GM23338 (cell line): ENCODE results near the gene TRAM2. TPM values are rescaled to one million over a fixed set of nuclear protein-coding genes. Genes with fewer than 3 reads are reported as not detected.

Source experiments
- ATAC-seq: fragments of 200-7000 bp; cut with Tn5 transposase; 3 replicates; pipeline ENCODE4 v1.9.1; 2020
- DNase-seq: peaks from one replicate; pipeline ENCODE4 v3.0.0-alpha.2; 2015; ENCODE audit warnings: low spot score
- H2AFZ ChIP-seq: fragments of 200-600 bp; sonication (generic); 2 replicates; pipeline ENCODE4 v1.8.0; 2016; ENCODE audit warnings: antibody characterized with exemption, mild to moderate bottlenecking, moderate library complexity
- H3F3A ChIP-seq: fragments of 200-600 bp; sonication (generic); replicated peaks from 2 replicates; pipeline ENCODE4 v1.8.0; 2017; ENCODE audit warnings: antibody characterized with exemption, mixed run types, low read depth
- H3K27ac ChIP-seq: fragments of 200-600 bp; sonication (generic); 2 replicates; pipeline ENCODE4 v1.6.1; 2016; ENCODE audit warnings: low read depth
- H3K27me3 ChIP-seq: fragments of 200-600 bp; sonication (generic); 2 replicates; pipeline ENCODE4 v1.8.0; 2016; ENCODE audit warnings: mild to moderate bottlenecking, mixed run types, moderate library complexity; ENCODE audit not compliant: insufficient read depth
- H3K36me3 ChIP-seq: fragments of 200-600 bp; sonication (generic); 2 replicates; pipeline ENCODE4 v1.8.0; 2016; ENCODE audit warnings: mild to moderate bottlenecking; ENCODE audit not compliant: insufficient read depth
- H3K4me1 ChIP-seq: fragments of 200-600 bp; sonication (generic); 2 replicates; pipeline ENCODE4 v1.8.0; 2016; ENCODE audit warnings: mild to moderate bottlenecking, moderate library complexity; ENCODE audit not compliant: insufficient read depth
- H3K4me2 ChIP-seq: fragments of 200-600 bp; sonication (generic); 2 replicates; pipeline ENCODE4 v1.7.1; 2017; ENCODE audit warnings: mixed run types
- H3K4me3 ChIP-seq: fragments of 200-600 bp; sonication (generic); 2 replicates; pipeline ENCODE4 v1.6.1; 2016; ENCODE audit warnings: mixed run types
- H3K79me2 ChIP-seq: fragments of 200-600 bp; sonication (generic); replicated peaks from 2 replicates; pipeline ENCODE4 v1.8.0; 2017; ENCODE audit warnings: mild to moderate bottlenecking; ENCODE audit not compliant: insufficient read depth
- H3K9me2 ChIP-seq: fragments of 200-600 bp; sonication (generic); 2 replicates; pipeline ENCODE4 v1.8.0; 2017; ENCODE audit not compliant: insufficient read depth
- H4K20me1 ChIP-seq: fragments of 200-600 bp; sonication (generic); replicated peaks from 2 replicates; pipeline ENCODE4 v1.8.0; 2017; ENCODE audit warnings: mild to moderate bottlenecking; ENCODE audit not compliant: insufficient read depth
- H3K27ac Mint-ChIP-seq: 2 replicates; pipeline ENCODE4 v1.8.0; 2020; ENCODE audit warnings: inconsistent platforms, mild to moderate bottlenecking, moderate library complexity, mixed read lengths
- H3K27me3 Mint-ChIP-seq: 3 replicates; pipeline ENCODE4 v1.8.0; 2022; ENCODE audit warnings: low read depth, mild to moderate bottlenecking, moderate library complexity, mixed read lengths, inconsistent platforms; ENCODE audit not compliant: insufficient read depth, poor library complexity
- H3K36me3 Mint-ChIP-seq: 3 replicates; pipeline ENCODE4 v1.8.0; 2021; ENCODE audit warnings: low read depth, mild to moderate bottlenecking, inconsistent platforms, moderate library complexity, mixed read lengths
- H3K4me1 Mint-ChIP-seq: 3 replicates; pipeline ENCODE4 v1.8.0; 2020; ENCODE audit warnings: mild to moderate bottlenecking, inconsistent platforms, mixed read lengths
- H3K4me3 Mint-ChIP-seq: 3 replicates; pipeline ENCODE4 v1.8.0; 2021; ENCODE audit warnings: moderate library complexity, mild to moderate bottlenecking, inconsistent platforms, mixed read lengths
- H3K9me3 Mint-ChIP-seq: 3 replicates; pipeline ENCODE4 v1.8.0; 2020; ENCODE audit warnings: moderate library complexity, mild to moderate bottlenecking, inconsistent platforms, mixed read lengths
- CREB1 ChIP-seq: fragments of 250-450 bp; sonication (Bioruptor Pico); IDR thresholded peaks from 2 replicates; pipeline ENCODE4 v1.5.0; 2020; ENCODE audit warnings: low read depth, mild to moderate bottlenecking, moderate library complexity
- EZH2 ChIP-seq: fragments of 200-600 bp; sonication (generic); IDR thresholded peaks from one replicate; pipeline ENCODE4 v1.8.0; 2017; ENCODE audit warnings: antibody characterized with exemption, mild to moderate bottlenecking, low read depth; ENCODE audit not compliant: unreplicated experiment
- EZH2phosphoT487 ChIP-seq: fragments of 200-600 bp; sonication (generic); IDR thresholded peaks from one replicate; pipeline ENCODE4 v1.8.1; 2018; ENCODE audit warnings: antibody characterized with exemption; ENCODE audit not compliant: unreplicated experiment
- JUNB ChIP-seq: IDR thresholded peaks from one replicate; pipeline ENCODE4 v1.6.1; 2016; ENCODE audit warnings: antibody characterized with exemption; ENCODE audit not compliant: unreplicated experiment
- NANOG ChIP-seq: IDR thresholded peaks from 2 replicates; pipeline ENCODE4 v1.6.1; 2016; ENCODE audit warnings: antibody characterized with exemption, borderline replicate concordance
- POLR2AphosphoS5 ChIP-seq: IDR thresholded peaks from 2 replicates; pipeline ENCODE4 v1.6.1; 2016; ENCODE audit warnings: antibody characterized with exemption, low read depth
- STAT1 ChIP-seq: IDR thresholded peaks from one replicate; pipeline ENCODE4 v1.6.1; 2016; ENCODE audit warnings: antibody characterized with exemption; ENCODE audit not compliant: unreplicated experiment
- ZNF114 ChIP-seq: fragments of 250-450 bp; sonication (Bioruptor Pico); IDR thresholded peaks from 2 replicates; pipeline ENCODE4 v1.5.0; 2020; ENCODE audit warnings: mild to moderate bottlenecking, moderate library complexity
- ZNF331 ChIP-seq: fragments of 250-450 bp; sonication (Bioruptor Pico); IDR thresholded peaks from 2 replicates; pipeline ENCODE4 v1.5.0; 2020; ENCODE audit warnings: low read depth, mild to moderate bottlenecking, moderate library complexity
- polyA plus RNA-seq: library from polyadenylated mRNA; unstranded; fragments of >200 nt; fragmentation: Nextera tagmentation; extraction: Ambion mirVana; gene quantifications from 2 replicates; pipeline ENCODE4 v1.2.1, GENCODE V29; 2016
- total RNA-seq: library from RNA; depleted of rRNA; stranded (reverse); fragments of >200 nt; shearing (Covaris generic); gene quantifications from 2 replicates; pipeline ENCODE4 v1.2.3, GENCODE V29; 2014
- TF ChIP-seq, protein P1 (sequence below): fragments of 250-450 bp; sonication (Bioruptor Pico); IDR thresholded peaks from 2 replicates; pipeline ENCODE4 v1.5.0; 2020; ENCODE audit warnings: mild to moderate bottlenecking, moderate library complexity
- TF ChIP-seq, protein P2 (sequence below): IDR thresholded peaks from one replicate; pipeline ENCODE4 v1.6.1; 2018; ENCODE audit warnings: antibody characterized with exemption; ENCODE audit not compliant: unreplicated experiment
- TF ChIP-seq, protein P3 (sequence below): IDR thresholded peaks from 2 replicates; pipeline ENCODE4 v1.6.1; 2016; ENCODE audit warnings: antibody characterized with exemption
- TF ChIP-seq, protein P4 (sequence below), 2 experiments: fragments of 200-600 bp in 1 of 2; sonication (generic) in 1 of 2; conservative IDR thresholded peaks; 2 replicates each; pipeline versions ENCODE4 v1.5.1 to v1.6.1; 2016 to 2017; ENCODE audit warnings: antibody characterized with exemption in 2 of 2, low read depth in 2 of 2, mild to moderate bottlenecking in 2 of 2, moderate library complexity in 1 of 2

The TRAM2 gene
- total and polyA plus RNA-seq, 2 experiments from 2014 or later: 4.0 to 14.0 TPM

DNA sequence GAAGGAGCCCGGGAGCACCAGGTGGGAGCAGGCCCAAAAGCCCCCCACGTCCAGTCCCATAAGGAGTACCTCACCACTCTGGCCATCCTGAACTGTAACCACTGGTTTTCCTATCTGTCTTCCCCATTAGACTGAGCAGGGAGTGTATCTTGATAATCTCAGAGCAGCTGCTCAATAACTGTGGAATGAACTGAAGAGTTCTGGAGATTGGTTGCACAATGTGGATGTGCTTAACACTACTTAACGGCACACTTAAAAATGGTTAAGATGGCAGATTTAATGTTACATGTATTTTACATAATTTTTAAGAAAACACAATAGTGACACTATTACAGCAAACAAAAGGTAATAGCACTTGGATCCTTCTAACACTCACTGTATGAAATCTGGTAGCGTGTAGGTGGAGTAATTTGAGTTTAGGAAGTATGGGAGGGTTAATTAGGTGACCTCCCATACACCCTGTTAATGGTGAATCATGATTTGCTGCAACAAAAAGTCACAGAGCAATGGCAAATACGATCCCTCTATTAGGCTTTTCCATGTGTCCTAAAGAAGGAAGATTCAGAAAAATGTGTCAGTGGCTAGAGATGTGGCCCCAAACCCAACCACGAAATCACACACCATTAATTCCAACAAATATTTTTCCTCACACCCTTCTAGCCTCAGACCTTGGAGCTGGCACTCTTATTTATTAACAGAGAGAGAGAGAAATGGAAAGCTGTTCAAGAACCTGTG is 18.4 kb downstream of the TRAM2 start:
- H3K4me3 Mint-ChIP-seq: no peak overlapping the region

More for the DNA sequence above, 18.4 kb downstream of the TRAM2 start:
- Histone ChIP-seq H2AFZ (no peak overlapping the region), H4K20me1 (no peaks in the 10 kb centered on the region; the same call in none of the 2 replicates), H3K27me3 (no peaks in the 10 kb centered on the region), H3K4me1 (peaks cover 13% of the 10 kb centered on the region), H3K27ac (0 out of 2 replicates have a peak overlapping the region, but pooled peaks have one; percentile 74), H3K9me2 (no peaks in the 10 kb centered on the region), H3F3A (no peaks in the 10 kb centered on the region), H3K79me2 (peaks cover 94% of the 10 kb centered on the region), H3K4me2 (peak overlapping the region; percentile 58; the same call in 1 of the 2 replicates), H3K4me3 (no peak overlapping the region), H3K36me3 (no peaks in the 10 kb centered on the region)
- H3K27ac Mint-ChIP-seq: 0 out of 2 replicates have a peak overlapping the region, but pooled peaks have one; percentile 58
- H3K36me3 Mint-ChIP-seq: no peaks in the 10 kb centered on the region
- ATAC-seq (no peak), DNase-seq (no peak)
- no peaks in the 10 kb centered on the region for H3K9me3 Mint-ChIP-seq
- peaks cover 25% of the 10 kb centered on the region for H3K4me1 Mint-ChIP-seq
- TF ChIP-seq POLR2AphosphoS5 (no peak), ZNF331 (CRISPR knock-in tag) (no peak), ZNF114 (CRISPR knock-in tag) (no peak), NANOG (no peak), CREB1 (no peak), EZH2 (no peak), EZH2phosphoT487 (no peak), STAT1 (no peak), JUNB (no peak)
- TF ChIP-seq, protein P1, sequence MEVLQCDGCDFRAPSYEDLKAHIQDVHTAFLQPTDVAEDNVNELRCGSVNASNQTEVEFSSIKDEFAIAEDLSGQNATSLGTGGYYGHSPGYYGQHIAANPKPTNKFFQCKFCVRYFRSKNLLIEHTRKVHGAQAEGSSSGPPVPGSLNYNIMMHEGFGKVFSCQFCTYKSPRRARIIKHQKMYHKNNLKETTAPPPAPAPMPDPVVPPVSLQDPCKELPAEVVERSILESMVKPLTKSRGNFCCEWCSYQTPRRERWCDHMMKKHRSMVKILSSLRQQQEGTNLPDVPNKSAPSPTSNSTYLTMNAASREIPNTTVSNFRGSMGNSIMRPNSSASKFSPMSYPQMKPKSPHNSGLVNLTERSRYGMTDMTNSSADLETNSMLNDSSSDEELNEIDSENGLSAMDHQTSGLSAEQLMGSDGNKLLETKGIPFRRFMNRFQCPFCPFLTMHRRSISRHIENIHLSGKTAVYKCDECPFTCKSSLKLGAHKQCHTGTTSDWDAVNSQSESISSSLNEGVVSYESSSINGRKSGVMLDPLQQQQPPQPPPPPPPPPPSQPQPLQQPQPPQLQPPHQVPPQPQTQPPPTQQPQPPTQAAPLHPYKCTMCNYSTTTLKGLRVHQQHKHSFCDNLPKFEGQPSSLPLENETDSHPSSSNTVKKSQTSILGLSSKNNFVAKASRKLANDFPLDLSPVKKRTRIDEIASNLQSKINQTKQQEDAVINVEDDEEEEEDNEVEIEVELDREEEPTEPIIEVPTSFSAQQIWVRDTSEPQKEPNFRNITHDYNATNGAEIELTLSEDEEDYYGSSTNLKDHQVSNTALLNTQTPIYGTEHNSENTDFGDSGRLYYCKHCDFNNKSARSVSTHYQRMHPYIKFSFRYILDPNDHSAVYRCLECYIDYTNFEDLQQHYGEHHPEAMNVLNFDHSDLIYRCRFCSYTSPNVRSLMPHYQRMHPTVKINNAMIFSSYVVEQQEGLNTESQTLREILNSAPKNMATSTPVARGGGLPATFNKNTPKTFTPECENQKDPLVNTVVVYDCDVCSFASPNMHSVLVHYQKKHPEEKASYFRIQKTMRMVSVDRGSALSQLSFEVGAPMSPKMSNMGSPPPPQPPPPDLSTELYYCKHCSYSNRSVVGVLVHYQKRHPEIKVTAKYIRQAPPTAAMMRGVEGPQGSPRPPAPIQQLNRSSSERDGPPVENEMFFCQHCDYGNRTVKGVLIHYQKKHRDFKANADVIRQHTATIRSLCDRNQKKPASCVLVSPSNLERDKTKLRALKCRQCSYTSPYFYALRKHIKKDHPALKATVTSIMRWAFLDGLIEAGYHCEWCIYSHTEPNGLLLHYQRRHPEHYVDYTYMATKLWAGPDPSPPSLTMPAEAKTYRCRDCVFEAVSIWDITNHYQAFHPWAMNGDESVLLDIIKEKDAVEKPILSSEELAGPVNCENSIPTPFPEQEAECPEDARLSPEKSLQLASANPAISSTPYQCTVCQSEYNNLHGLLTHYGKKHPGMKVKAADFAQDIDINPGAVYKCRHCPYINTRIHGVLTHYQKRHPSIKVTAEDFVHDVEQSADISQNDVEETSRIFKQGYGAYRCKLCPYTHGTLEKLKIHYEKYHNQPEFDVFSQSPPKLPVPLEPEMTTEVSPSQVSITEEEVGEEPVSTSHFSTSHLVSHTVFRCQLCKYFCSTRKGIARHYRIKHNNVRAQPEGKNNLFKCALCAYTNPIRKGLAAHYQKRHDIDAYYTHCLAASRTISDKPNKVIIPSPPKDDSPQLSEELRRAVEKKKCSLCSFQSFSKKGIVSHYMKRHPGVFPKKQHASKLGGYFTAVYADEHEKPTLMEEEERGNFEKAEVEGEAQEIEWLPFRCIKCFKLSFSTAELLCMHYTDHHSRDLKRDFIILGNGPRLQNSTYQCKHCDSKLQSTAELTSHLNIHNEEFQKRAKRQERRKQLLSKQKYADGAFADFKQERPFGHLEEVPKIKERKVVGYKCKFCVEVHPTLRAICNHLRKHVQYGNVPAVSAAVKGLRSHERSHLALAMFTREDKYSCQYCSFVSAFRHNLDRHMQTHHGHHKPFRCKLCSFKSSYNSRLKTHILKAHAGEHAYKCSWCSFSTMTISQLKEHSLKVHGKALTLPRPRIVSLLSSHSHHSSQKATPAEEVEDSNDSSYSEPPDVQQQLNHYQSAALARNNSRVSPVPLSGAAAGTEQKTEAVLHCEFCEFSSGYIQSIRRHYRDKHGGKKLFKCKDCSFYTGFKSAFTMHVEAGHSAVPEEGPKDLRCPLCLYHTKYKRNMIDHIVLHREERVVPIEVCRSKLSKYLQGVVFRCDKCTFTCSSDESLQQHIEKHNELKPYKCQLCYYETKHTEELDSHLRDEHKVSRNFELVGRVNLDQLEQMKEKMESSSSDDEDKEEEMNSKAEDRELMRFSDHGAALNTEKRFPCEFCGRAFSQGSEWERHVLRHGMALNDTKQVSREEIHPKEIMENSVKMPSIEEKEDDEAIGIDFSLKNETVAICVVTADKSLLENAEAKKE (CRISPR knock-in tag): no peak
- TF ChIP-seq, protein P2, sequence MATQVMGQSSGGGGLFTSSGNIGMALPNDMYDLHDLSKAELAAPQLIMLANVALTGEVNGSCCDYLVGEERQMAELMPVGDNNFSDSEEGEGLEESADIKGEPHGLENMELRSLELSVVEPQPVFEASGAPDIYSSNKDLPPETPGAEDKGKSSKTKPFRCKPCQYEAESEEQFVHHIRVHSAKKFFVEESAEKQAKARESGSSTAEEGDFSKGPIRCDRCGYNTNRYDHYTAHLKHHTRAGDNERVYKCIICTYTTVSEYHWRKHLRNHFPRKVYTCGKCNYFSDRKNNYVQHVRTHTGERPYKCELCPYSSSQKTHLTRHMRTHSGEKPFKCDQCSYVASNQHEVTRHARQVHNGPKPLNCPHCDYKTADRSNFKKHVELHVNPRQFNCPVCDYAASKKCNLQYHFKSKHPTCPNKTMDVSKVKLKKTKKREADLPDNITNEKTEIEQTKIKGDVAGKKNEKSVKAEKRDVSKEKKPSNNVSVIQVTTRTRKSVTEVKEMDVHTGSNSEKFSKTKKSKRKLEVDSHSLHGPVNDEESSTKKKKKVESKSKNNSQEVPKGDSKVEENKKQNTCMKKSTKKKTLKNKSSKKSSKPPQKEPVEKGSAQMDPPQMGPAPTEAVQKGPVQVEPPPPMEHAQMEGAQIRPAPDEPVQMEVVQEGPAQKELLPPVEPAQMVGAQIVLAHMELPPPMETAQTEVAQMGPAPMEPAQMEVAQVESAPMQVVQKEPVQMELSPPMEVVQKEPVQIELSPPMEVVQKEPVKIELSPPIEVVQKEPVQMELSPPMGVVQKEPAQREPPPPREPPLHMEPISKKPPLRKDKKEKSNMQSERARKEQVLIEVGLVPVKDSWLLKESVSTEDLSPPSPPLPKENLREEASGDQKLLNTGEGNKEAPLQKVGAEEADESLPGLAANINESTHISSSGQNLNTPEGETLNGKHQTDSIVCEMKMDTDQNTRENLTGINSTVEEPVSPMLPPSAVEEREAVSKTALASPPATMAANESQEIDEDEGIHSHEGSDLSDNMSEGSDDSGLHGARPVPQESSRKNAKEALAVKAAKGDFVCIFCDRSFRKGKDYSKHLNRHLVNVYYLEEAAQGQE: no peak
- TF ChIP-seq, protein P3, sequence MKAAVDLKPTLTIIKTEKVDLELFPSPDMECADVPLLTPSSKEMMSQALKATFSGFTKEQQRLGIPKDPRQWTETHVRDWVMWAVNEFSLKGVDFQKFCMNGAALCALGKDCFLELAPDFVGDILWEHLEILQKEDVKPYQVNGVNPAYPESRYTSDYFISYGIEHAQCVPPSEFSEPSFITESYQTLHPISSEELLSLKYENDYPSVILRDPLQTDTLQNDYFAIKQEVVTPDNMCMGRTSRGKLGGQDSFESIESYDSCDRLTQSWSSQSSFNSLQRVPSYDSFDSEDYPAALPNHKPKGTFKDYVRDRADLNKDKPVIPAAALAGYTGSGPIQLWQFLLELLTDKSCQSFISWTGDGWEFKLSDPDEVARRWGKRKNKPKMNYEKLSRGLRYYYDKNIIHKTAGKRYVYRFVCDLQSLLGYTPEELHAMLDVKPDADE: no peak
- TF ChIP-seq, protein P4, sequence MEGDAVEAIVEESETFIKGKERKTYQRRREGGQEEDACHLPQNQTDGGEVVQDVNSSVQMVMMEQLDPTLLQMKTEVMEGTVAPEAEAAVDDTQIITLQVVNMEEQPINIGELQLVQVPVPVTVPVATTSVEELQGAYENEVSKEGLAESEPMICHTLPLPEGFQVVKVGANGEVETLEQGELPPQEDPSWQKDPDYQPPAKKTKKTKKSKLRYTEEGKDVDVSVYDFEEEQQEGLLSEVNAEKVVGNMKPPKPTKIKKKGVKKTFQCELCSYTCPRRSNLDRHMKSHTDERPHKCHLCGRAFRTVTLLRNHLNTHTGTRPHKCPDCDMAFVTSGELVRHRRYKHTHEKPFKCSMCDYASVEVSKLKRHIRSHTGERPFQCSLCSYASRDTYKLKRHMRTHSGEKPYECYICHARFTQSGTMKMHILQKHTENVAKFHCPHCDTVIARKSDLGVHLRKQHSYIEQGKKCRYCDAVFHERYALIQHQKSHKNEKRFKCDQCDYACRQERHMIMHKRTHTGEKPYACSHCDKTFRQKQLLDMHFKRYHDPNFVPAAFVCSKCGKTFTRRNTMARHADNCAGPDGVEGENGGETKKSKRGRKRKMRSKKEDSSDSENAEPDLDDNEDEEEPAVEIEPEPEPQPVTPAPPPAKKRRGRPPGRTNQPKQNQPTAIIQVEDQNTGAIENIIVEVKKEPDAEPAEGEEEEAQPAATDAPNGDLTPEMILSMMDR (conservative IDR thresholded peaks at IDR 0.05; ENCODE audit: low read depth in 2 of 2): no peak
- H3K27me3 Mint-ChIP-seq: no peaks in the 10 kb centered on the region
